Ramos (cell line): Measurements from ENCODE around the gene XIRP2.
"Not testable (repeated sequence)": the region's sequence is repeated elsewhere in the genome, so short reads cannot be mapped to it uniquely, and the experiment has no call there.

Experiments
- in situ Hi-C: fragments of 300-500 bp; cut with MboI; formaldehyde crosslinking; loops from one replicate; pipeline ENCODE4 v1.14.3; 2022; ENCODE audit warnings: low sequenced_read_pairs; ENCODE audit not compliant: unreplicated experiment

Gene XIRP2

GRCh38 chr2:167017021-167017420 is 128.7 kb downstream of the XIRP2 start:
- in situ Hi-C loops, result no loop called here

- in situ Hi-C loops, result no loop called here
Observed at GRCh38 chr2:167018590-167018989, 130.3 kb downstream of the XIRP2 start.

- in situ Hi-C loops, result no loop called here
Observed at GRCh38 chr2:167028503-167028902, 140.2 kb downstream of the XIRP2 start.

- in situ Hi-C loops, result not testable (repeated sequence)
Observed at GRCh38 chr2:167034976-167035375, 146.7 kb downstream of the XIRP2 start.

- in situ Hi-C loops, result no loop called here
Observed at GRCh38 chr2:167048829-167049228, 160.5 kb downstream of the XIRP2 start.

GRCh38 chr2:167049659-167050058 is 161.4 kb downstream of the XIRP2 start:
- in situ Hi-C loops, result no loop called here

GRCh38 chr2:167052825-167053224 is 164.5 kb downstream of the XIRP2 start:
- in situ Hi-C loops, result no loop called here

GRCh38 chr2:167054881-167055280 is 166.6 kb downstream of the XIRP2 start:
- in situ Hi-C loops, result no loop called here

- in situ Hi-C loops, result no loop called here
Observed at GRCh38 chr2:167057446-167057845, 169.2 kb downstream of the XIRP2 start.

- in situ Hi-C loops, result no loop called here
Observed at GRCh38 chr2:167059173-167059572, 170.9 kb downstream of the XIRP2 start.

GRCh38 chr2:167069855-167070254 is 181.6 kb downstream of the XIRP2 start:
- in situ Hi-C loops, result no loop called here

- in situ Hi-C loops, result not testable (repeated sequence)
Observed at GRCh38 chr2:167075708-167076107, 187.4 kb downstream of the XIRP2 start.

GRCh38 chr2:167098931-167099330 is 210.7 kb downstream of the XIRP2 start:
- in situ Hi-C loops, result not testable (repeated sequence)

- in situ Hi-C loops, result no loop called here
Observed at GRCh38 chr2:167100506-167100905, 212.2 kb downstream of the XIRP2 start.

GRCh38 chr2:167103028-167103756 is 214.9 kb downstream of the XIRP2 start:
- in situ Hi-C loops, result no loop called here

GRCh38 chr2:167103757-167104133 is 215.5 kb downstream of the XIRP2 start:
- in situ Hi-C loops, result no loop called here

- in situ Hi-C loops, result no loop called here
Observed at GRCh38 chr2:167104691-167105090, 216.4 kb downstream of the XIRP2 start.

- in situ Hi-C loops, result not testable (repeated sequence)
Observed at GRCh38 chr2:167109682-167110081, 221.4 kb downstream of the XIRP2 start.

- in situ Hi-C loops, result no loop called here
Observed at GRCh38 chr2:167110345-167110744, 222.1 kb downstream of the XIRP2 start.

- in situ Hi-C loops, result no loop called here
Observed at GRCh38 chr2:167114018-167114417, 225.7 kb downstream of the XIRP2 start.

- in situ Hi-C loops, result no loop called here
Observed at GRCh38 chr2:167115541-167115940, 227.3 kb downstream of the XIRP2 start.

- in situ Hi-C loops, result no loop called here
Observed at GRCh38 chr2:167122389-167122788, 234.1 kb downstream of the XIRP2 start.
